Panc1 (cell line): ENCODE results near the gene XYLT1. TPM values are rescaled to one million over a fixed set of nuclear protein-coding genes. Genes with fewer than 3 reads are reported as not detected.

Experiments used
- ATAC-seq: fragments of 200-7000 bp; cut with Tn5 transposase; 2 replicates; pipeline ENCODE4 v1.9.1; 2020; ENCODE audit warnings: mild to moderate bottlenecking, moderate library complexity
- BruUV-seq: library from RNA; stranded (reverse); fragments of 400-500 nt; replicated peaks from 2 replicates; lab custom pipeline; 2021; lab: Mats Ljungman, UMichigan
- CTCF ChIA-PET: fragments of 300-600 bp; sonication (Branson Sonifier 250); formaldehyde crosslinking; loops from one replicate; lab custom pipeline; 2022; ENCODE audit warnings: antibody characterized with exemption; lab: Charles Lee
- POLR2A ChIA-PET: fragments of 300-600 bp; sonication (Branson Sonifier 250); formaldehyde crosslinking; loops from one replicate; lab custom pipeline; 2022; ENCODE audit warnings: antibody characterized with exemption; lab: Charles Lee
- DNase-seq: peaks from one replicate; pipeline ENCODE4 v3.0.0-alpha.2; 2010; ENCODE audit warnings: low read depth, low spot score
- H3K27ac ChIP-seq: 2 replicates; pipeline ENCODE4 v1.5.1; 2011; ENCODE audit warnings: mild to moderate bottlenecking, low read length, inconsistent platforms
- H3K27me3 ChIP-seq: fragments of 200-500 bp; sonication (Bioruptor generic); 2 replicates; pipeline ENCODE4 v1.6.0; 2014; ENCODE audit warnings: low read length, inconsistent platforms; ENCODE audit not compliant: control insufficient read depth, insufficient read depth
- H3K36me3 ChIP-seq: fragments of 200-500 bp; sonication (Bioruptor generic); 2 replicates; pipeline ENCODE4 v1.5.1; 2014; ENCODE audit warnings: inconsistent platforms, mild to moderate bottlenecking, low read length, moderate library complexity; ENCODE audit not compliant: control insufficient read depth, insufficient read depth
- H3K4me1 ChIP-seq: 2 replicates; pipeline ENCODE4 v1.5.1; 2011; ENCODE audit warnings: inconsistent platforms, mild to moderate bottlenecking, low read length, moderate library complexity; ENCODE audit not compliant: control insufficient read depth, insufficient read depth
- H3K4me3 ChIP-seq, 2 experiments: 2 replicates each; pipeline ENCODE4 v1.5.1; 2011 to 2012; ENCODE audit warnings: low read depth in 2 of 2, low read length in 2 of 2, mild to moderate bottlenecking in 2 of 2, inconsistent platforms in 1 of 2, moderate library complexity in 1 of 2
- H3K9me3 ChIP-seq: fragments of 200-500 bp; sonication (Bioruptor generic); 2 replicates; pipeline ENCODE4 v1.5.1; 2014; ENCODE audit warnings: low read depth, mild to moderate bottlenecking, inconsistent platforms, low read length, moderate library complexity; ENCODE audit not compliant: control insufficient read depth, insufficient read depth
- POLR2AphosphoS5 ChIP-seq: IDR thresholded peaks from 2 replicates; pipeline ENCODE4 v1.6.1; 2012; ENCODE audit warnings: mild to moderate bottlenecking, low read depth, low read length, moderate library complexity
- SIN3A ChIP-seq: IDR thresholded peaks from 2 replicates; pipeline ENCODE4 v1.6.1; 2012; ENCODE audit warnings: low read depth, mild to moderate bottlenecking, low read length, moderate library complexity, borderline replicate concordance; ENCODE audit not compliant: insufficient read depth
- TCF7L2 ChIP-seq: IDR thresholded peaks from 2 replicates; pipeline ENCODE4 v1.6.1; 2011; ENCODE audit warnings: mild to moderate bottlenecking, low read depth, low read length, inconsistent platforms
- in situ Hi-C: cut with HindIII; loops from 2 replicates; pipeline ENCODE4 v1.10.0; 2016; ENCODE audit warnings: low sequenced_read_pairs, low pct_unique_long_range_greater_than_20kb
- intact Hi-C: fragments of 100-400 bp; cut with micrococcal nuclease; formaldehyde crosslinking; loops from one replicate; pipeline ENCODE4 v1.10.0; 2022; ENCODE audit not compliant: unreplicated experiment
- total RNA-seq: library from RNA; stranded (reverse); gene quantifications from one replicate; pipeline ENCODE4 v1.2.1, GENCODE V29; 2021; ENCODE audit not compliant: unreplicated experiment
- TF ChIP-seq, protein P1 (sequence below): fragments of 450-650 bp; IDR thresholded peaks from 2 replicates; pipeline ENCODE4 v1.5.1; 2017; ENCODE audit warnings: mild to moderate bottlenecking
- TF ChIP-seq, protein P2 (sequence below), 2 experiments: IDR thresholded peaks; 2 replicates each; pipeline ENCODE4 v1.6.1; 2011 to 2012; ENCODE audit warnings: low read depth in 2 of 2, control low read depth in 1 of 2, low read length in 1 of 2, mild to moderate bottlenecking in 1 of 2, moderate library complexity in 1 of 2; ENCODE audit not compliant: insufficient read depth in 1 of 2

XYLT1 gene
- total RNA-seq, 1 experiment from 2014 or later: 0.62 TPM

DNA sequence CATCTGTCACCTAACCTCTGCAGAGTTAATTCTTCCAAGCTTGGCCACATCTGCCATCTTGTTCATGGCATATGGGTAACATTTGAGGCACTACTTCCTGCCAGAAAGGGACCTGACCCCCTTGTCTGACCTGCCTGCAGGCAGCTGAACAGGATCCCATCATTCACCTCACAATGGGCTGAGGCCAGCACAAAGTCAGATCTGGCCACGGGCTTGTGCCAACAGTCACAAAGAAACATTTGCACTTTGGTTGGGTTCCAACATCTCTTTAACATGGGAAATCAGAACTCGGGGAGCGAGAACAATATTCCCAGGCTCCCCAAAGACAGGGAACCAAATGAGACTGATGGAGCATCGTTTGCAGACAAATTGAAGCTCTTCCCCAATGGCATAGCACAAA is 116.1 kb downstream of the XYLT1 start:
- no peak for DNase-seq
- no peak for ATAC-seq
- intact Hi-C loops (no loop called here), in situ Hi-C loops (no loop called here)
- Histone ChIP-seq H3K9me3 (no peaks in the 10 kb centered on the region), H3K36me3 (no peaks in the 10 kb centered on the region), H3K4me1 (no peaks in the 10 kb centered on the region), H3K27ac (no peak overlapping the region), H3K4me3 (no peak overlapping the region), H3K27me3 (peaks cover 3% of the 10 kb centered on the region)
- POLR2A ChIA-PET: no interaction called here
- TF ChIP-seq POLR2AphosphoS5 (no peak), SIN3A (no peak)
- TF ChIP-seq, protein P1, sequence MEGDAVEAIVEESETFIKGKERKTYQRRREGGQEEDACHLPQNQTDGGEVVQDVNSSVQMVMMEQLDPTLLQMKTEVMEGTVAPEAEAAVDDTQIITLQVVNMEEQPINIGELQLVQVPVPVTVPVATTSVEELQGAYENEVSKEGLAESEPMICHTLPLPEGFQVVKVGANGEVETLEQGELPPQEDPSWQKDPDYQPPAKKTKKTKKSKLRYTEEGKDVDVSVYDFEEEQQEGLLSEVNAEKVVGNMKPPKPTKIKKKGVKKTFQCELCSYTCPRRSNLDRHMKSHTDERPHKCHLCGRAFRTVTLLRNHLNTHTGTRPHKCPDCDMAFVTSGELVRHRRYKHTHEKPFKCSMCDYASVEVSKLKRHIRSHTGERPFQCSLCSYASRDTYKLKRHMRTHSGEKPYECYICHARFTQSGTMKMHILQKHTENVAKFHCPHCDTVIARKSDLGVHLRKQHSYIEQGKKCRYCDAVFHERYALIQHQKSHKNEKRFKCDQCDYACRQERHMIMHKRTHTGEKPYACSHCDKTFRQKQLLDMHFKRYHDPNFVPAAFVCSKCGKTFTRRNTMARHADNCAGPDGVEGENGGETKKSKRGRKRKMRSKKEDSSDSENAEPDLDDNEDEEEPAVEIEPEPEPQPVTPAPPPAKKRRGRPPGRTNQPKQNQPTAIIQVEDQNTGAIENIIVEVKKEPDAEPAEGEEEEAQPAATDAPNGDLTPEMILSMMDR: no peak
- BruUV-seq: no TSS peak
- CTCF ChIA-PET: no interaction called here

DNA sequence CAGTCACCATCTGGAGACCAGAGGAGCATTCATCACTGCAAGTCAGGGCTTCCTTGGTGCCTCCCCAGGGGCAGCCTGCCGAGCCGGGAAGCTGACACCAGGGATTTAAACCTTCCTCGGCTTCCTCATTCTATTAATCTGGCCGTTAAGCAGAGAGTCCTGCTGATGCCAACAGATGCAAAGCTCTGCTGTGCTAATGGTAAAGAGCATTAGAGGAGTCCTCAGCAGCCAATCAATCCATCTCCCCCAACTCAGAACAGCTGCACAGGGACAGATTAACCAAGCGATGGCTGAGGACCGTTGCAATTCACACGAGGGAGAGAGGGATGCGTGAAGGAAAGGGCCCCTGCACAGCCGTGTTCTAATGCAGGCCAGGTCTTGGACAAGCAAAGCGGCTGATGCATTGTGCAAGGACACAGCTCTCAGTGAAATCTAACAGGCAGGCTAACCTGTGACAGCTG is 116.6 kb downstream of the XYLT1 start:
- Histone ChIP-seq H3K9me3 (no peaks in the 10 kb centered on the region), H3K36me3 (no peaks in the 10 kb centered on the region), H3K4me3 (no peak overlapping the region), H3K27me3 (peaks cover 3% of the 10 kb centered on the region), H3K27ac (no peak overlapping the region), H3K4me1 (no peaks in the 10 kb centered on the region)
- in situ Hi-C loops: no loop called here
- ATAC-seq (no peak), DNase-seq (no peak)
- ChIA-PET POLR2A (no interaction called here), CTCF (no interaction called here)
- TF ChIP-seq, protein P1: no peak
- no peak for TF ChIP-seq POLR2AphosphoS5
- no peak for TF ChIP-seq TCF7L2
- TF ChIP-seq, protein P2, sequence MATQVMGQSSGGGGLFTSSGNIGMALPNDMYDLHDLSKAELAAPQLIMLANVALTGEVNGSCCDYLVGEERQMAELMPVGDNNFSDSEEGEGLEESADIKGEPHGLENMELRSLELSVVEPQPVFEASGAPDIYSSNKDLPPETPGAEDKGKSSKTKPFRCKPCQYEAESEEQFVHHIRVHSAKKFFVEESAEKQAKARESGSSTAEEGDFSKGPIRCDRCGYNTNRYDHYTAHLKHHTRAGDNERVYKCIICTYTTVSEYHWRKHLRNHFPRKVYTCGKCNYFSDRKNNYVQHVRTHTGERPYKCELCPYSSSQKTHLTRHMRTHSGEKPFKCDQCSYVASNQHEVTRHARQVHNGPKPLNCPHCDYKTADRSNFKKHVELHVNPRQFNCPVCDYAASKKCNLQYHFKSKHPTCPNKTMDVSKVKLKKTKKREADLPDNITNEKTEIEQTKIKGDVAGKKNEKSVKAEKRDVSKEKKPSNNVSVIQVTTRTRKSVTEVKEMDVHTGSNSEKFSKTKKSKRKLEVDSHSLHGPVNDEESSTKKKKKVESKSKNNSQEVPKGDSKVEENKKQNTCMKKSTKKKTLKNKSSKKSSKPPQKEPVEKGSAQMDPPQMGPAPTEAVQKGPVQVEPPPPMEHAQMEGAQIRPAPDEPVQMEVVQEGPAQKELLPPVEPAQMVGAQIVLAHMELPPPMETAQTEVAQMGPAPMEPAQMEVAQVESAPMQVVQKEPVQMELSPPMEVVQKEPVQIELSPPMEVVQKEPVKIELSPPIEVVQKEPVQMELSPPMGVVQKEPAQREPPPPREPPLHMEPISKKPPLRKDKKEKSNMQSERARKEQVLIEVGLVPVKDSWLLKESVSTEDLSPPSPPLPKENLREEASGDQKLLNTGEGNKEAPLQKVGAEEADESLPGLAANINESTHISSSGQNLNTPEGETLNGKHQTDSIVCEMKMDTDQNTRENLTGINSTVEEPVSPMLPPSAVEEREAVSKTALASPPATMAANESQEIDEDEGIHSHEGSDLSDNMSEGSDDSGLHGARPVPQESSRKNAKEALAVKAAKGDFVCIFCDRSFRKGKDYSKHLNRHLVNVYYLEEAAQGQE (IDR thresholded peaks at IDR 0.05; ENCODE audit: insufficient read depth in 1 of 2, low read depth in 2 of 2, low read length in 1 of 2): no peak
- TF ChIP-seq SIN3A: no peak
- no TSS peak for BruUV-seq
- intact Hi-C loops: no loop called here
